Upper lobe of right lung (tissue), 1 donor: ENCODE results near the gene ATXN7. TPM values are rescaled to one million over a fixed set of nuclear protein-coding genes. Genes with fewer than 3 reads are reported as not detected.

Source experiments
- ATAC-seq: fragments of 200-7000 bp; cut with Tn5 transposase; one replicate; pipeline ENCODE4 v1.9.1; 2020; ENCODE audit warnings: mild to moderate bottlenecking, moderate library complexity
- DNase-seq: peaks from one replicate; pipeline ENCODE4 v3.0.0-alpha.2; 2020
- H3K27ac ChIP-seq: fragments of 200-600 bp; one replicate; pipeline ENCODE4 v1.8.0; 2022
- H3K27me3 ChIP-seq: fragments of 200-600 bp; one replicate; pipeline ENCODE4 v1.8.0; 2022; ENCODE audit warnings: mild to moderate bottlenecking
- H3K36me3 ChIP-seq: fragments of 200-600 bp; one replicate; pipeline ENCODE4 v1.8.0; 2022
- H3K4me1 ChIP-seq: fragments of 200-600 bp; one replicate; pipeline ENCODE4 v1.8.0; 2022
- H3K4me3 ChIP-seq: fragments of 200-600 bp; one replicate; pipeline ENCODE4 v1.8.0; 2022; ENCODE audit warnings: mild to moderate bottlenecking
- H3K9me3 ChIP-seq: fragments of 200-600 bp; one replicate; pipeline ENCODE4 v1.8.0; 2022
- intact Hi-C: fragments of 100-400 bp; cut with DNase I; formaldehyde crosslinking; loops from one replicate; pipeline ENCODE4 v1.11.0; 2022
- total RNA-seq: library from RNA; stranded (reverse); fragmentation: NEBNext Ultra II Directional; extraction: Animal tissue kit (Norgen Biotek cat#: 25700); gene quantifications from one replicate; pipeline ENCODE4 v1.2.1, GENCODE V29; 2021
- TF ChIP-seq, protein P1 (sequence below): fragments of 200-600 bp; IDR thresholded peaks from one replicate; pipeline ENCODE4 v1.8.0; 2022; ENCODE audit warnings: antibody characterized with exemption
- donor health status: DM: no; HTN: yes; CAD: no; lungs with severe emphysema.

ATXN7 gene
- total RNA-seq, 1 donor from 2014 or later = 35.5 TPM

DNA sequence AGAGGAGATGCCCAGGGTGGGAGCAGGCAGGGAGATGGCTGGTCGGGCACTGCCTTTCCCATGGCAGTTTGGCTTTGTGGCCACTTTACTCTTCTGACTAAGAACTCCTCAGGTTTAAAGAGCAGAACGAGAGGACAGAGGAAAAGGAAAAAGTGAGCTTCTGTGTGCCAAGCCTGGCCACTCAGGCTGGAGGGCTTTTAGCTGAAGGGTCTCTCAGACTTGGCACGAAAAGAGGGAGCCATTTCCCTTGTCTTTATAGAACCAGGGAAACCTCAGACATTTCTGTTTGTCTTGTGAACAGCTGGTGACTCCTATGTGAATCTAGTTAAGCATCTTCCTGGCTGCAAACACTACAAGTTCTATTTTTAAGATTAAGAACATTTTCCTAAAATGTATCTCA lies 182.9 kb downstream of the ATXN7 start:
- no peak for DNase-seq
- ATAC-seq = no peak
- Histone ChIP-seq H3K4me3 (no peak overlapping the region), H3K36me3 (no peaks in the 10 kb centered on the region), H3K4me1 (no peaks in the 10 kb centered on the region), H3K27ac (no peak overlapping the region), H3K27me3 (no peaks in the 10 kb centered on the region), H3K9me3 (no peaks in the 10 kb centered on the region)
- intact Hi-C loops = no loop called here
- TF ChIP-seq, protein P1, sequence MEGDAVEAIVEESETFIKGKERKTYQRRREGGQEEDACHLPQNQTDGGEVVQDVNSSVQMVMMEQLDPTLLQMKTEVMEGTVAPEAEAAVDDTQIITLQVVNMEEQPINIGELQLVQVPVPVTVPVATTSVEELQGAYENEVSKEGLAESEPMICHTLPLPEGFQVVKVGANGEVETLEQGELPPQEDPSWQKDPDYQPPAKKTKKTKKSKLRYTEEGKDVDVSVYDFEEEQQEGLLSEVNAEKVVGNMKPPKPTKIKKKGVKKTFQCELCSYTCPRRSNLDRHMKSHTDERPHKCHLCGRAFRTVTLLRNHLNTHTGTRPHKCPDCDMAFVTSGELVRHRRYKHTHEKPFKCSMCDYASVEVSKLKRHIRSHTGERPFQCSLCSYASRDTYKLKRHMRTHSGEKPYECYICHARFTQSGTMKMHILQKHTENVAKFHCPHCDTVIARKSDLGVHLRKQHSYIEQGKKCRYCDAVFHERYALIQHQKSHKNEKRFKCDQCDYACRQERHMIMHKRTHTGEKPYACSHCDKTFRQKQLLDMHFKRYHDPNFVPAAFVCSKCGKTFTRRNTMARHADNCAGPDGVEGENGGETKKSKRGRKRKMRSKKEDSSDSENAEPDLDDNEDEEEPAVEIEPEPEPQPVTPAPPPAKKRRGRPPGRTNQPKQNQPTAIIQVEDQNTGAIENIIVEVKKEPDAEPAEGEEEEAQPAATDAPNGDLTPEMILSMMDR = no peak

DNA sequence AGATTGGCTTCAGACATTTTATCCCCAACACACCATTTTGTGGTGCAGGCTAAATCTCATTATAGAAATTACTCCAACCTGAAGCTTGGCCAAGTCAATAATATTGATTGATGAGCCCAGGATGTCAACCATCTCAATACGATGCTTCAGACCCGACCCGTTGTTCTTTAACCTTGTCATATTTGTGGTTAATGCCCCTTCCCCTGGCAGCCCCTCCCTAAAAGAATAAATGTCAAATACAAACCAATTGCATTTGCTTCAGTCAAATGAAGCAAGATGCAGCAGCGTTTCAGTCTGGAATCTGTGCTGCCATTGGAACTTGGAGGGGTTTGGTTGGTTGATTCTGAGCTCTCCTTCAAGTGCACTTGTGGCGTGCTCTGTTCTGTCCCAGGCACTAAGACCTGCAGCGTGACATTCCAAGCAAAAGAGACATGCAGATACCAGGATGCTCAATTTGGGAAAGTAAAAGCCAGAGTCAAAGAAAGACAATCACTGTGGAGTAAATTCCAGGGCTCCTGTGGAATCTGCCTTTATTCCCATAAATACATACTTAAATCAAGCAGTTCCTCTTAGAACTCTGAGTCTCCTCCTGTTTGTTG lies 183.4 kb downstream of the ATXN7 start:
- Histone ChIP-seq H3K4me3 (no peak overlapping the region), H3K36me3 (no peaks in the 10 kb centered on the region), H3K9me3 (no peaks in the 10 kb centered on the region), H3K4me1 (no peaks in the 10 kb centered on the region), H3K27me3 (no peaks in the 10 kb centered on the region), H3K27ac (no peak overlapping the region)
- intact Hi-C loops = no loop called here
- peak; percentile 52 for ATAC-seq
- DNase-seq = no peak
- TF ChIP-seq, protein P1 = no peak

DNA sequence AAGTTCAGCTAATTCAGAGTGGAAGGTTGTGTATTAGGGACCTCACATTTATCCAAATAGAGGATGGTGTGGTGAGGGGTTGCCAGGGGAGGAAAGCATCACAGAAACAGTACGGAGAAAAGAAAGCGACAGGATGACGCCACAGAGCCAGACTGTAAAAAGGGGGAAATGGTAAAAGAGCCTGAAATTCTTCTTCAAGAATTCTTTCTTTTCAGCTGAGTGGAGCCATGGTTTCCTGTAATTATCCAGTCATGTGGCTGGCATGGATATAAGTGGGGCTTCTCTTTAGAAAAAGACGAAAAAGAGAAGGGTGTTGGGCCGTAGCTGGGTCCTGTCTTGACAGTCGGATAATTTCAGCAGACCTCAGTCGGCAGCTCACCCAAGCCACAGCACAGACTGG lies 184.1 kb downstream of the ATXN7 start:
- Histone ChIP-seq H3K27me3 (no peaks in the 10 kb centered on the region), H3K36me3 (no peaks in the 10 kb centered on the region), H3K9me3 (no peaks in the 10 kb centered on the region), H3K4me3 (no peak overlapping the region), H3K4me1 (no peaks in the 10 kb centered on the region), H3K27ac (no peak overlapping the region)
- DNase-seq (no peak), ATAC-seq (no peak)
- TF ChIP-seq, protein P1 = no peak
- intact Hi-C loops = no loop called here

DNA sequence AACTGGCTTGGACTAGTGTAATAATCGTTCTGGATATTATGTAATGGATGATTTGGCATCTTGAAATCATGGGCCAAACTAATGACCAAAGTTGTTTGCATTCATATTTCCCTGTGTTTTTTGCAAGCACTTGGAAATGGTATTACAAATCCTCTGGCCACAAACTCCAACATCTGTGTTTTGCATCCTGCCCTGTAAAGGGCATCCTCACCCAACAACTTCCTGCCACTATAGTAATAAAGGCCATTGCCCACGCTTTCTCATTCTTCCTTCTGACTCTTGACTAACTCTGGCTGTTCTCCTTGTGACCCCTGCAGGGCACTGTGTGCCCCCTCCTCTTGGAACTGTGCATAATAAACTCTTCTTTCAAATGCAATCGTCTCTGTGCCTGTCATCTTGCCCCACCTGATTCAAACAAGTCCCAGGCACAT lies 185.0 kb downstream of the ATXN7 start:
- ATAC-seq = no peak
- DNase-seq = no peak
- Histone ChIP-seq H3K4me1 (no peaks in the 10 kb centered on the region), H3K4me3 (no peak overlapping the region), H3K27ac (no peak overlapping the region), H3K36me3 (no peaks in the 10 kb centered on the region), H3K9me3 (no peaks in the 10 kb centered on the region), H3K27me3 (no peaks in the 10 kb centered on the region)
- TF ChIP-seq, protein P1 = no peak
- intact Hi-C loops = no loop called here

DNA sequence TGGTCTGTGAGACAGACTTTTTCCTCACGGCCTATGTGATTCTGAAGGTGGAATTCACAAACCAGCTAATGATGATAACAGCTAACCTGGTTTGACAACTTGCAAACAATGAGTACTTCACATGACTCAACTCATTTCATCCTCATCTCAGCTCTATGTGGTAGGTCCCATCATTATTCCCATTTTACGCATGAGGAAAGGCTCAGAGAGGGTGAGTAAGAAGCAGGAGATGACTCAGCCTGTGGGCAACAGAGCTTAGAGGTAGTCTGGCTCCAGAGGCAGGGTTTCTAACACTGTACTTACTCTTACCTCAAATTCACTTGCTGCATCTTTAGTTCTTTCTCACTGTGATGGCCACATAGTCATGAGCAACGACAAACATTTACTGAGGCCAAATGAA lies 185.5 kb downstream of the ATXN7 start:
- Histone ChIP-seq H3K4me1 (no peaks in the 10 kb centered on the region), H3K4me3 (no peak overlapping the region), H3K9me3 (no peaks in the 10 kb centered on the region), H3K27me3 (no peaks in the 10 kb centered on the region), H3K36me3 (no peaks in the 10 kb centered on the region), H3K27ac (no peak overlapping the region)
- no peak for DNase-seq
- TF ChIP-seq, protein P1 = no peak
- no peak for ATAC-seq
- intact Hi-C loops = no loop called here

DNA sequence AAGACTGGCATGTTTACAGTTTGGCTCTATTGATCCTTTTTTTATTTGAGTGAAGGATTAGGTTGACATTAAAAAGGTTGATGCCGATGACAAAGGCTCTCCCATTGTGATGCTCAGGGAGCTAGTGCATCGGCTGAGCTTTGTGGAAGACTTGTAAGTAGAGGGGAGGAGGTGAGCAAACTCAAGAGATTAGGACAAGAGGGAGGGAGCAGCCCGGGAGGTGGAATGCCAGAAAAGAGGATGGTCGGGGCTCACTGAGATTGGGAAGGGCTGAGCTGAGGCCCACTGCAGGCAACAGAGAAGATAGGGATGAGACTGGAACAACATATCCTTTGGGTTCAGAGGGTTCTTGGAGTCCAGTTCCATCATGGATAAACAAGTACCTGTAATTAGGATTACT lies 186.2 kb downstream of the ATXN7 start:
- H3K27me3 ChIP-seq = no peaks in the 10 kb centered on the region
- no peak overlapping the region for H3K4me3 ChIP-seq
- H3K9me3 ChIP-seq = no peaks in the 10 kb centered on the region
- no peak overlapping the region for H3K27ac ChIP-seq
- H3K4me1 ChIP-seq = no peaks in the 10 kb centered on the region
- TF ChIP-seq, protein P1 = no peak
- DNase-seq (no peak), ATAC-seq (no peak)
- intact Hi-C loops = no loop called here
- no peaks in the 10 kb centered on the region for H3K36me3 ChIP-seq
